ENCODE measurements around the gene S1PR5.
"Not testable (repeated sequence)": the region's sequence is repeated elsewhere in the genome, so short reads cannot be mapped to it uniquely, and the experiment has no call there.

Gene S1PR5

GRCh38 chr19:10544242-10544752 lies 27.1 kb upstream of the S1PR5 start:
- peak in 1 of 2 donors; percentile 30 for DNase-seq

- peak; percentile 80 to 86 for DNase-seq
Observed at GRCh38 chr19:10543420-10544241, 26.4 kb upstream of the S1PR5 start, which contains the start of gene ATG4D. Gene ATG4D (plus strand): TSS chr19:10543904. CDS start chr19:10544091, 187 bp downstream.

GRCh38 chr19:10543059-10543419 lies 25.8 kb upstream of the S1PR5 start:
- DNase-seq = no peak

- not testable (repeated sequence) for DNase-seq
Observed at GRCh38 chr19:10539016-10539415, 21.8 kb upstream of the S1PR5 start.

- DNase-seq = no peak
Observed at GRCh38 chr19:10538204-10538983, 21.1 kb upstream of the S1PR5 start.

GRCh38 chr19:10537668-10538067 lies 20.4 kb upstream of the S1PR5 start:
- no peak for DNase-seq

GRCh38 chr19:10535613-10536012 lies 18.4 kb upstream of the S1PR5 start:
- DNase-seq = no peak

- DNase-seq = no peak
Observed at GRCh38 chr19:10533646-10534386, 16.6 kb upstream of the S1PR5 start.

- DNase-seq = no peak
Observed at GRCh38 chr19:10532457-10532856, 15.2 kb upstream of the S1PR5 start.

- DNase-seq = not testable (repeated sequence)
Observed at GRCh38 chr19:10526887-10527286, 9.6 kb upstream of the S1PR5 start.

- no peak for DNase-seq
Observed at GRCh38 chr19:10525636-10526035, 8.4 kb upstream of the S1PR5 start.

GRCh38 chr19:10523135-10523636 lies 5.9 kb upstream of the S1PR5 start:
- DNase-seq = peak; percentile 25 to 66

GRCh38 chr19:10521461-10522171 lies 4.4 kb upstream of the S1PR5 start:
- DNase-seq = no peak

- no peak for DNase-seq
Observed at GRCh38 chr19:10520652-10521318, 3.5 kb upstream of the S1PR5 start.

GRCh38 chr19:10519421-10519820 lies 2.2 kb upstream of the S1PR5 start:
- no peak for DNase-seq

GRCh38 chr19:10518444-10519361 lies 1.5 kb upstream of the S1PR5 start:
- DNase-seq = peak; percentile 43 to 46

- DNase-seq = peak; percentile 23 to 30
Observed at GRCh38 chr19:10517760-10518443, 655 bp upstream of the S1PR5 start.

- DNase-seq = peak in 1 of 2 donors; percentile 26
Observed at GRCh38 chr19:10516671-10517286, 468 bp downstream of the S1PR5 start.

- peak; percentile 67 to 70 for DNase-seq
Observed at GRCh38 chr19:10516064-10516385, 1.2 kb downstream of the S1PR5 start.

Data from CD4-positive, alpha-beta T cell treated with Interleukin-4 for 1 hour (primary cell).